Fibroblast of lung (primary cell): ENCODE results near the gene BDH1.

Source experiments
- EZH2 ChIP-seq: IDR thresholded peaks from 2 replicates; pipeline ENCODE4 v1.5.1; 2012; ENCODE audit warnings: low read length, control low read depth, mild to moderate bottlenecking; ENCODE audit errors: missing control alignments
- TF ChIP-seq, protein P1 (sequence below), 2 donors: IDR thresholded peaks in 1 of 2; conservative IDR thresholded peaks in 1 of 2; 1 replicate in 1 of 2; 2 replicates in 1 of 2; pipeline ENCODE4 v1.5.1; 2011 to 2012; ENCODE audit warnings: low read length in 2 of 2, control low read depth in 1 of 2, inconsistent platforms in 1 of 2, low read depth in 1 of 2, mild to moderate bottlenecking in 1 of 2

DNA sequence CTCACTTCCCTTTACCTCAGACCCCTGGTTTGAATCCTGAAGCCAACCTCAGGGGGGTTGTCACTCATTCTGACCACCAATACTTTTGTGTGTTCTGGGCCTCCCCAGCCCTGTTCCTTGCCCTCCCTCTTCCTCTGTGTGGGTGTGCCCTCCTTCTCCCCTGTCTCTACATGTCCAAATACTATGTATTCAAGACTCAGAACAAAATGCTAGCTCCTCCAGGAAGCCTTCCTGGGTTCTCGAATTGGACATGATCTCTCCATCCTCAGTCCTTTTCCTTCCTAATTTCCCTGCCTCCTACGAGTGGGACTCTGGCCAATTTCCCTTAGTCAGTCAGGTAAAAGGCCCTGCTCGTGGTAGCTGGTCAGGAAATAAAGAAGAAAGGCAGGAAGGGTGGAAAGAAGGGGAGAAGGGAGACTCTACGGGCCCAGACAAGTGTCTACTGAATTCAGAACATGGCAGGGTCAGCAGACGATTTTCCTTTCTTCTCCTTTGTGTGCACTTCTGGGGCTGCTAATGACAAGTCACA lies 79.7 kb downstream of the BDH1 start:
- TF ChIP-seq, protein P1, sequence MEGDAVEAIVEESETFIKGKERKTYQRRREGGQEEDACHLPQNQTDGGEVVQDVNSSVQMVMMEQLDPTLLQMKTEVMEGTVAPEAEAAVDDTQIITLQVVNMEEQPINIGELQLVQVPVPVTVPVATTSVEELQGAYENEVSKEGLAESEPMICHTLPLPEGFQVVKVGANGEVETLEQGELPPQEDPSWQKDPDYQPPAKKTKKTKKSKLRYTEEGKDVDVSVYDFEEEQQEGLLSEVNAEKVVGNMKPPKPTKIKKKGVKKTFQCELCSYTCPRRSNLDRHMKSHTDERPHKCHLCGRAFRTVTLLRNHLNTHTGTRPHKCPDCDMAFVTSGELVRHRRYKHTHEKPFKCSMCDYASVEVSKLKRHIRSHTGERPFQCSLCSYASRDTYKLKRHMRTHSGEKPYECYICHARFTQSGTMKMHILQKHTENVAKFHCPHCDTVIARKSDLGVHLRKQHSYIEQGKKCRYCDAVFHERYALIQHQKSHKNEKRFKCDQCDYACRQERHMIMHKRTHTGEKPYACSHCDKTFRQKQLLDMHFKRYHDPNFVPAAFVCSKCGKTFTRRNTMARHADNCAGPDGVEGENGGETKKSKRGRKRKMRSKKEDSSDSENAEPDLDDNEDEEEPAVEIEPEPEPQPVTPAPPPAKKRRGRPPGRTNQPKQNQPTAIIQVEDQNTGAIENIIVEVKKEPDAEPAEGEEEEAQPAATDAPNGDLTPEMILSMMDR (conservative IDR thresholded peaks at IDR 0.05 in 1 of 2, IDR thresholded peaks at IDR 0.05 in 1 of 2; ENCODE audit: low read depth in 1 of 2, low read length in 2 of 2), result no peak
- no peak for TF ChIP-seq EZH2
